H1 (cell line): ENCODE results near the gene NUP133. TPM values are rescaled to one million over a fixed set of nuclear protein-coding genes. Genes with fewer than 3 reads are reported as not detected.
A peak's percentile ranks its signal among the peaks of the same experiment; 100 is the strongest.

ENCODE experiments used
- CTCF ChIA-PET: fragments of 300-600 bp; sonication (Branson Sonifier 250); formaldehyde crosslinking; loops from one replicate; lab custom pipeline; 2021; ENCODE audit not compliant: partially characterized antibody; lab: Charles Lee
- POLR2A ChIA-PET: fragments of 300-600 bp; sonication (Branson Sonifier 250); formaldehyde crosslinking; loops from one replicate; lab custom pipeline; 2021; ENCODE audit warnings: inconsistent platforms; ENCODE audit not compliant: partially characterized antibody; lab: Charles Lee
- DNase-seq, 2 experiments: peaks; one replicate each; pipeline versions ENCODE4 v3.0.0 to v3.0.0-alpha.2; 2010 to 2022; ENCODE audit warnings: low spot score in 2 of 2, low read depth in 1 of 2, mixed read lengths in 1 of 2
- FAIRE-seq: peaks from 2 replicates; lab custom pipeline; 2011; peaks lifted over from hg19 to GRCh38; lab: Jason Lieb, UNC
- H2AFZ ChIP-seq: 2 replicates; pipeline ENCODE4 v1.8.1; 2012; ENCODE audit warnings: low read length, inconsistent platforms
- H2AK5ac ChIP-seq: 2 replicates; pipeline ENCODE4 v1.6.1; 2013; ENCODE audit warnings: low read depth, low read length
- H2BK120ac ChIP-seq: replicated peaks from 2 replicates; pipeline ENCODE3; 2013; ENCODE audit warnings: low read depth, low read length, inconsistent platforms
- H2BK12ac ChIP-seq: 2 replicates; pipeline ENCODE4 v1.6.1; 2013; ENCODE audit warnings: low read depth, low read length
- H2BK15ac ChIP-seq: 2 replicates; pipeline ENCODE4 v1.6.1; 2013; ENCODE audit warnings: low read length
- H2BK20ac ChIP-seq: 2 replicates; pipeline ENCODE4 v1.6.1; 2013; ENCODE audit warnings: low read length
- H2BK5ac ChIP-seq: 2 replicates; pipeline ENCODE4 v1.6.1; 2013; ENCODE audit warnings: low read depth, low read length
- H3K14ac ChIP-seq: 2 replicates; pipeline ENCODE4 v1.6.1; 2013; ENCODE audit warnings: inconsistent platforms; ENCODE audit not compliant: insufficient read length
- H3K18ac ChIP-seq: 2 replicates; pipeline ENCODE4 v1.6.1; 2013; ENCODE audit warnings: low read length; ENCODE audit errors: extremely low read depth
- H3K23ac ChIP-seq: 2 replicates; pipeline ENCODE4 v1.6.1; 2013; ENCODE audit warnings: inconsistent platforms; ENCODE audit not compliant: insufficient read length
- H3K23me2 ChIP-seq: 2 replicates; pipeline ENCODE4 v1.6.1; 2013; ENCODE audit warnings: low read depth, low read length
- H3K27ac ChIP-seq: 2 replicates; pipeline ENCODE4 v1.6.1; 2011; ENCODE audit warnings: low read depth, low read length, inconsistent platforms
- H3K27me3 ChIP-seq, 4 experiments: replicated peaks in 1 of 4; 1 replicate in 1 of 4; 2 replicates in 3 of 4; pipeline versions ENCODE4 v1.6.1 to v1.8.1; 2011 to 2013; ENCODE audit warnings: low read length in 3 of 4, mild to moderate bottlenecking in 3 of 4, inconsistent platforms in 2 of 4, mixed read lengths in 2 of 4, moderate library complexity in 1 of 4; ENCODE audit not compliant: control insufficient read depth in 3 of 4, insufficient read depth in 3 of 4; ENCODE audit errors: extremely low read depth in 1 of 4
- H3K36me3 ChIP-seq, 4 experiments: 2 replicates each; pipeline versions ENCODE4 v1.6.1 to v1.8.1; 2011 to 2013; ENCODE audit warnings: mild to moderate bottlenecking in 4 of 4, low read length in 3 of 4, moderate library complexity in 2 of 4, control low read depth in 1 of 4, inconsistent platforms in 1 of 4; ENCODE audit not compliant: insufficient read depth in 4 of 4, control insufficient read depth in 2 of 4
- H3K4ac ChIP-seq: replicated peaks from 2 replicates; pipeline ENCODE3; 2013; ENCODE audit warnings: low read length, low read depth, mixed read lengths, inconsistent platforms; ENCODE audit not compliant: insufficient read length
- H3K4me1 ChIP-seq, 4 experiments: replicated peaks in 1 of 4; 1 replicate in 1 of 4; 2 replicates in 3 of 4; pipeline versions ENCODE4 v1.6.1 to v1.8.1; 2011 to 2013; ENCODE audit warnings: low read length in 3 of 4, inconsistent platforms in 2 of 4, mixed read lengths in 1 of 4; ENCODE audit not compliant: insufficient read depth in 4 of 4, control insufficient read depth in 3 of 4
- H3K4me2 ChIP-seq, 2 experiments: 2 replicates each; pipeline versions ENCODE4 v1.6.1 to v1.8.1; 2011 to 2013; ENCODE audit warnings: low read depth in 2 of 2, low read length in 2 of 2, control low read depth in 1 of 2, inconsistent platforms in 1 of 2, mild to moderate bottlenecking in 1 of 2; ENCODE audit not compliant: insufficient read depth in 1 of 2
- H3K4me3 ChIP-seq, 4 experiments: fragments of 200-600, 300-600 bp in 1 of 4; sonication (generic), shearing (Covaris generic), sonication (Bioruptor Twin) in 1 of 4; 2 replicates each; pipeline versions ENCODE4 v1.5.1 to v1.8.1; 2011 to 2016; ENCODE audit warnings: low read length in 4 of 4, low read depth in 3 of 4, control low read depth in 2 of 4, inconsistent platforms in 2 of 4, mild to moderate bottlenecking in 2 of 4, mixed read lengths in 1 of 4, moderate library complexity in 1 of 4; ENCODE audit not compliant: insufficient read depth in 2 of 4; ENCODE audit errors: extremely low read depth in 1 of 4
- H3K56ac ChIP-seq: replicated peaks from 2 replicates; pipeline ENCODE3; 2013; ENCODE audit warnings: low read depth, mild to moderate bottlenecking, mixed read lengths, low read length, inconsistent platforms; ENCODE audit not compliant: insufficient read length
- H3K79me1 ChIP-seq: 2 replicates; pipeline ENCODE4 v1.6.1; 2013; ENCODE audit warnings: low read depth, low read length, control low read depth
- H3K79me2 ChIP-seq, 2 experiments: 2 replicates each; pipeline versions ENCODE4 v1.6.1 to v1.8.1; 2012 to 2013; ENCODE audit warnings: low read length in 2 of 2, mild to moderate bottlenecking in 2 of 2, inconsistent platforms in 1 of 2; ENCODE audit not compliant: insufficient read depth in 2 of 2, control insufficient read depth in 1 of 2
- H3K9ac ChIP-seq, 4 experiments: replicated peaks in 1 of 4; 1 replicate in 1 of 4; 2 replicates in 3 of 4; pipeline versions ENCODE4 v1.6.1 to v1.8.1; 2011 to 2013; ENCODE audit warnings: low read depth in 3 of 4, low read length in 3 of 4, control low read depth in 2 of 4, mild to moderate bottlenecking in 2 of 4, moderate library complexity in 2 of 4, inconsistent platforms in 1 of 4; ENCODE audit errors: extremely low read depth in 1 of 4
- H3K9me3 ChIP-seq, 2 experiments: 2 replicates each; pipeline versions ENCODE4 v1.6.1 to v1.8.1; 2012 to 2013; ENCODE audit warnings: mild to moderate bottlenecking in 2 of 2, moderate library complexity in 2 of 2, control low read depth in 1 of 2, inconsistent platforms in 1 of 2, low read depth in 1 of 2, low read length in 1 of 2, mixed read lengths in 1 of 2; ENCODE audit not compliant: insufficient read depth in 2 of 2
- H4K20me1 ChIP-seq, 2 experiments: replicated peaks in 1 of 2; 2 replicates each; pipeline versions ENCODE3 to v1.8.1; 2011 to 2013; ENCODE audit warnings: inconsistent platforms in 2 of 2, low read length in 2 of 2, mild to moderate bottlenecking in 1 of 2; ENCODE audit not compliant: insufficient read depth in 2 of 2, control insufficient read depth in 1 of 2
- H4K5ac ChIP-seq: 2 replicates; pipeline ENCODE4 v1.6.1; 2013; ENCODE audit warnings: low read length, low read depth, mixed read lengths, inconsistent platforms; ENCODE audit not compliant: insufficient read length
- H4K8ac ChIP-seq: 2 replicates; pipeline ENCODE4 v1.8.0; 2013; ENCODE audit warnings: mild to moderate bottlenecking, moderate library complexity, low read length, inconsistent platforms; ENCODE audit not compliant: insufficient read depth; ENCODE audit errors: extremely low read depth
- H4K91ac ChIP-seq: replicated peaks from 2 replicates; pipeline ENCODE3; 2013; ENCODE audit warnings: low read length, mixed read lengths, inconsistent platforms; ENCODE audit not compliant: insufficient read length
- HDAC2 ChIP-seq, 2 experiments: fragments of 300-600 bp in 1 of 2; sonication (generic) in 1 of 2; IDR thresholded peaks; 2 replicates each; pipeline ENCODE4 v1.6.1; 2011 to 2012; ENCODE audit warnings: low read depth in 2 of 2, low read length in 2 of 2, mild to moderate bottlenecking in 2 of 2, moderate library complexity in 2 of 2, borderline replicate concordance in 1 of 2, inconsistent platforms in 1 of 2
- POLR2A ChIP-seq, 2 experiments: IDR thresholded peaks; 1 replicate in 1 of 2; 2 replicates in 1 of 2; pipeline ENCODE4 v1.6.1; 2011; ENCODE audit warnings: low read depth in 2 of 2, low read length in 2 of 2, mild to moderate bottlenecking in 2 of 2; ENCODE audit errors: control extremely low read depth in 1 of 2
- POU5F1 ChIP-seq: IDR thresholded peaks from 2 replicates; pipeline ENCODE4 v1.6.1; 2011; ENCODE audit warnings: low read depth, mild to moderate bottlenecking, low read length, moderate library complexity
- RBBP5 ChIP-seq: IDR thresholded peaks from 2 replicates; pipeline ENCODE4 v1.7.1; 2012; ENCODE audit warnings: low read depth, mild to moderate bottlenecking, inconsistent platforms, low read length, moderate library complexity, borderline replicate concordance
- RXRA ChIP-seq: IDR thresholded peaks from 2 replicates; pipeline ENCODE4 v1.6.1; 2011; ENCODE audit warnings: low read depth, mild to moderate bottlenecking, low read length, moderate library complexity; ENCODE audit not compliant: insufficient read depth
- SP4 ChIP-seq: IDR thresholded peaks from 2 replicates; pipeline ENCODE4 v1.6.1; 2012; ENCODE audit warnings: low read length, inconsistent platforms
- YY1 ChIP-seq: IDR thresholded peaks from 2 replicates; pipeline ENCODE4 v1.6.1; 2011; ENCODE audit warnings: low read depth, mild to moderate bottlenecking, low read length
- ZNF274 ChIP-seq: IDR thresholded peaks from 2 replicates; pipeline ENCODE4 v1.7.0; 2012; ENCODE audit warnings: low read length, borderline replicate concordance; ENCODE audit errors: extremely low read depth
- WGBS, 2 experiments: shearing (Covaris generic) in 1 of 2; methylation state at CpG; one replicate each; pipeline versions ENCODE4 v1.1.6 to v1.1.7; 2013 to 2015; ENCODE audit warnings: low lambda C conversion rate in 2 of 2, mixed read lengths in 2 of 2, inconsistent platforms in 1 of 2, low coverage in 1 of 2, missing lambda C conversion rate in 1 of 2; ENCODE audit not compliant: insufficient replicate concordance in 2 of 2, insufficient coverage in 1 of 2, insufficient read length in 1 of 2; ENCODE audit errors: extremely low coverage in 1 of 2, missing lambda C conversion rate in 1 of 2; 5-methylcytosine and 5-hydroxymethylcytosine counted together
- polyA plus RNA-seq, 7 experiments: library from polyadenylated mRNA; depleted of rRNA in 3 of 7; stranded (reverse) in 5 of 7; unstranded in 2 of 7; fragments of >200 nt in 5 of 7; fragments of 200-250 nt in 2 of 7; gene quantifications; 1 replicate in 5 of 7; 2 replicates in 1 of 7; 4 replicates in 1 of 7; pipeline versions ENCODE4 v1.2.1 to v1.2.3, GENCODE V29; 2011 to 2013; ENCODE audit warnings: missing spikeins in 2 of 7, mixed read lengths in 2 of 7
- total RNA-seq: library from RNA; stranded (reverse); fragmentation: NEBNext Ultra II Directional; extraction: Animal tissue kit (Norgen Biotek cat#: 25700); gene quantifications from 2 replicates; pipeline ENCODE4 v1.2.1, GENCODE V29; 2021

The NUP133 gene
- total and polyA plus RNA-seq, 2 of the 8 experiments (the other 6 are each of a cell fraction or from before 2014, with no cell fraction given): 20.6 to 72.1 TPM

GRCh38 chr1:229506633-229507032 lies 1.5 kb downstream of the NUP133 start:
- H4K20me1 ChIP-seq: no peaks in the 10 kb centered on the region
- 96% methylated on average over 8 of the region's 8 CpGs; no CpG with 5 or more reads in 1 of the 2 experiments for WGBS, 2 experiments
- DNase-seq (no peak), FAIRE-seq (no peak)
- no peak overlapping the region for H3K4ac ChIP-seq
- H2BK20ac ChIP-seq: no peak overlapping the region
- H3K79me1 ChIP-seq: no peaks in the 10 kb centered on the region; the same call in none of the 2 replicates
- H3K27me3 ChIP-seq: no peaks in the 10 kb centered on the region
- H3K14ac ChIP-seq: no peak overlapping the region
- H4K5ac ChIP-seq: no peak overlapping the region
- no peak overlapping the region for H3K56ac ChIP-seq
- H3K23me2 ChIP-seq: peaks cover 11% of the 10 kb centered on the region
- H3K4me1 ChIP-seq: peaks cover 0 to 5% (median 3%) of the 10 kb centered on the region in 4 experiments; a peak in 6 of 7 replicates
- peak overlapping the region; percentile 88 to 95; a peak in 2 of 4 replicates for H3K4me2 ChIP-seq
- H3K79me2 ChIP-seq: peaks cover 6 to 27% of the 10 kb centered on the region in 2 experiments; a peak in 3 of 4 replicates
- no peak overlapping the region for H3K18ac ChIP-seq
- H2BK15ac ChIP-seq: no peak overlapping the region
- H2BK5ac ChIP-seq: no peak overlapping the region
- no peak overlapping the region for H3K27ac ChIP-seq
- H4K8ac ChIP-seq: no peak overlapping the region
- no peak overlapping the region for H4K91ac ChIP-seq
- ChIA-PET CTCF (interaction anchor here (0.6 to 1.3 kb wide), 2 partner anchors 8 to 1225 kb away, joined by 3 read pairs; no protein-coding TSS in a partner anchor), POLR2A (interaction anchor here (1.3 to 1.4 kb wide), 2 partner anchors 11 to 212 kb away, joined by 3 to 4 read pairs; no protein-coding TSS in a partner anchor)
- H3K4me3 ChIP-seq: peak overlapping the region in 2 of 4 experiments; percentile 97 to 100; a peak in 3 of 8 replicates
- H3K9ac ChIP-seq: no peak overlapping the region
- no peak overlapping the region for H2BK12ac ChIP-seq
- no peak overlapping the region for H3K23ac ChIP-seq
- H2AK5ac ChIP-seq: no peak overlapping the region
- no peak overlapping the region for H2BK120ac ChIP-seq
- H3K36me3 ChIP-seq: peaks cover 0 to 14% (median 1%) of the 10 kb centered on the region in 4 experiments; a peak in 3 of 8 replicates
- no peaks in the 10 kb centered on the region for H3K9me3 ChIP-seq
- no peak overlapping the region for H2AFZ ChIP-seq
- no peak for TF ChIP-seq YY1
- TF ChIP-seq RBBP5: no peak
- TF ChIP-seq HDAC2 (IDR thresholded peaks at IDR 0.05; ENCODE audit: borderline replicate concordance in 1 of 2, low read depth in 2 of 2, low read length in 2 of 2): no peak
- no peak for TF ChIP-seq POLR2A (IDR thresholded peaks at IDR 0.05; ENCODE audit: control extremely low read depth in 1 of 2, low read depth in 2 of 2, low read length in 2 of 2)
- TF ChIP-seq SP4: no peak
- no peak for TF ChIP-seq RXRA
- TF ChIP-seq POU5F1: no peak
- TF ChIP-seq ZNF274: no peak
